Measurements from ENCODE around the gene SDC3. TPM values are rescaled to one million over a fixed set of nuclear protein-coding genes. Genes with fewer than 3 reads are reported as not detected.

SDC3 gene
- polyA plus RNA-seq, 3 donors, result 0.05 to 1.2 (median 0.12) TPM

- H2AFZ ChIP-seq (ENCODE audit: insufficient read depth, low read depth, low read length, poor library complexity, severe bottlenecking), result no peak overlapping the region
- no peak for DNase-seq
- intact Hi-C loops (cut with micrococcal nuclease), result no loop called here
- no peak for TF ChIP-seq CTCF (IDR thresholded peaks at IDR 0.05)
- H3K9ac ChIP-seq (ENCODE audit: insufficient read depth, low read length, poor library complexity, severe bottlenecking), result no peak overlapping the region
- H3K79me2 ChIP-seq (ENCODE audit: insufficient read depth, low read length), result no peaks in the 10 kb centered on the region
- H4K20me1 ChIP-seq (ENCODE audit: insufficient read depth, low read length), result peaks cover 5% of the 10 kb centered on the region
- peak overlapping the region in 1 of 7 donors; percentile 80 for H3K27ac Mint-ChIP-seq
- 47% methylated on average over 2 of the region's 6 CpGs for WGBS (ENCODE audit: insufficient coverage)
- no peak overlapping the region for H3K4me3 ChIP-seq (replicated peaks in 1 of 3; ENCODE audit: low read depth in 2 of 3, low read length in 3 of 3)
- H3K36me3 Mint-ChIP-seq, result no peaks in the 10 kb centered on the region
- peaks cover 11 to 20% of the 10 kb centered on the region in 2 donors for H3K4me1 ChIP-seq (ENCODE audit: control insufficient read depth in 1 of 2, insufficient read depth in 2 of 2, low read length in 2 of 2)
- no peaks in the 10 kb centered on the region for H3K36me3 ChIP-seq (replicated peaks in 1 of 2; ENCODE audit: control insufficient read depth in 1 of 2, insufficient read depth in 2 of 2, low read length in 2 of 2)
- H3K27me3 Mint-ChIP-seq (ENCODE audit: low read depth in 3 of 3), result peaks cover 33 to 55% (median 41%) of the 10 kb centered on the region in 3 donors
- no peaks in the 10 kb centered on the region for H3K9me3 ChIP-seq (replicated peaks in 1 of 2; ENCODE audit: control insufficient read depth in 1 of 2, insufficient read depth in 1 of 2, low read length in 2 of 2)
- peaks cover 18% of the 10 kb centered on the region for H3K4me1 Mint-ChIP-seq
- H3K4me3 Mint-ChIP-seq, result peak overlapping the region in 1 of 2 donors; percentile 51
- H3K9me3 Mint-ChIP-seq, result peaks cover 0 to 1% (median 0%) of the 10 kb centered on the region in 7 donors
- no peak overlapping the region for H3K4me2 ChIP-seq (replicated peaks; ENCODE audit: extremely low read depth, low read length, poor library complexity, severe bottlenecking)
- H3K27me3 ChIP-seq (ENCODE audit: control insufficient read depth in 2 of 2, insufficient read depth in 2 of 2, low read length in 2 of 2), result peaks cover 0 to 8% of the 10 kb centered on the region in 2 donors
- no peak overlapping the region for H3K27ac ChIP-seq (ENCODE audit: low read depth in 1 of 2, low read length in 2 of 2)
Measured at GRCh38 chr1:30895944-30896660, 12.5 kb downstream of the SDC3 start.

GRCh38 chr1:30895382-30895943 lies 13.1 kb downstream of the SDC3 start:
- TF ChIP-seq CTCF (IDR thresholded peaks at IDR 0.05), result no peak
- peaks cover 18% of the 10 kb centered on the region for H3K4me1 Mint-ChIP-seq
- H3K27ac Mint-ChIP-seq, result peak overlapping the region in 1 of 7 donors; percentile 16
- 95% methylated on average over 3 of the region's 6 CpGs for WGBS (ENCODE audit: insufficient coverage)
- Histone ChIP-seq H3K4me3 (replicated peaks in 1 of 3; ENCODE audit: low read depth in 2 of 3, low read length in 3 of 3) (no peak overlapping the region), H3K27ac (ENCODE audit: low read depth in 1 of 2, low read length in 2 of 2) (no peak overlapping the region), H4K20me1 (ENCODE audit: insufficient read depth, low read length) (peaks cover 5% of the 10 kb centered on the region), H2AFZ (ENCODE audit: insufficient read depth, low read depth, low read length, poor library complexity, severe bottlenecking) (no peak overlapping the region), H3K9me3 (replicated peaks in 1 of 2; ENCODE audit: control insufficient read depth in 1 of 2, insufficient read depth in 1 of 2, low read length in 2 of 2) (no peaks in the 10 kb centered on the region), H3K4me1 (ENCODE audit: control insufficient read depth in 1 of 2, insufficient read depth in 2 of 2, low read length in 2 of 2) (peaks cover 11 to 20% of the 10 kb centered on the region in 2 donors), H3K27me3 (ENCODE audit: control insufficient read depth in 2 of 2, insufficient read depth in 2 of 2, low read length in 2 of 2) (peaks cover 0 to 11% of the 10 kb centered on the region in 2 donors), H3K4me2 (replicated peaks; ENCODE audit: extremely low read depth, low read length, poor library complexity, severe bottlenecking) (no peak overlapping the region), H3K9ac (ENCODE audit: insufficient read depth, low read length, poor library complexity, severe bottlenecking) (no peak overlapping the region), H3K79me2 (ENCODE audit: insufficient read depth, low read length) (no peaks in the 10 kb centered on the region), H3K36me3 (replicated peaks in 1 of 2; ENCODE audit: control insufficient read depth in 1 of 2, insufficient read depth in 2 of 2, low read length in 2 of 2) (no peaks in the 10 kb centered on the region)
- DNase-seq, result no peak
- peaks cover 33 to 58% (median 48%) of the 10 kb centered on the region in 3 donors for H3K27me3 Mint-ChIP-seq (ENCODE audit: low read depth in 3 of 3)
- intact Hi-C loops (cut with micrococcal nuclease), result no loop called here
- no peaks in the 10 kb centered on the region for H3K36me3 Mint-ChIP-seq
- H3K4me3 Mint-ChIP-seq, result peak overlapping the region in 1 of 2 donors; percentile 64
- peaks cover 0 to 2% (median 0%) of the 10 kb centered on the region in 7 donors for H3K9me3 Mint-ChIP-seq

Data from CD14-positive monocyte (primary cell).